PC-3 (cell line): Measurements from ENCODE around the gene FPR2. TPM values are rescaled to one million over a fixed set of nuclear protein-coding genes. Genes with fewer than 3 reads are reported as not detected.

ENCODE experiments used
- ATAC-seq: fragments of 200-7000 bp; cut with Tn5 transposase; 2 replicates; pipeline ENCODE4 v1.9.1; 2020; ENCODE audit warnings: mild to moderate bottlenecking, moderate library complexity
- BruUV-seq: library from RNA; stranded (reverse); fragments of 400-500 nt; replicated peaks from 2 replicates; lab custom pipeline; 2021; lab: Mats Ljungman, UMichigan
- CTCF ChIA-PET: fragments of 300-600 bp; sonication (Branson Sonifier 250); formaldehyde crosslinking; loops from one replicate; lab custom pipeline; 2022; ENCODE audit warnings: antibody characterized with exemption; lab: Charles Lee
- POLR2A ChIA-PET: fragments of 300-600 bp; sonication (Branson Sonifier 250); formaldehyde crosslinking; loops from one replicate; lab custom pipeline; 2022; ENCODE audit warnings: antibody characterized with exemption; ENCODE audit not compliant: unreplicated experiment; lab: Charles Lee
- DNase-seq: peaks from one replicate; pipeline ENCODE4 v3.0.0-alpha.2; 2015
- H2AFZ ChIP-seq: fragments of 300-600 bp; sonication (generic); 2 replicates; pipeline ENCODE4 v1.6.0; 2016; ENCODE audit warnings: antibody characterized with exemption, low read length
- H3F3A ChIP-seq: fragments of 300-600 bp; sonication (generic); one replicate; pipeline ENCODE4 v1.6.0; 2017; ENCODE audit warnings: antibody characterized with exemption, low read length, control low read depth, mild to moderate bottlenecking; ENCODE audit not compliant: unreplicated experiment
- H3K27ac ChIP-seq: fragments of 300-600 bp; sonication (generic); 2 replicates; pipeline ENCODE4 v1.5.1; 2016; ENCODE audit warnings: mild to moderate bottlenecking, low read length
- H3K27me3 ChIP-seq: fragments of 300-600 bp; sonication (generic); 2 replicates; pipeline ENCODE4 v1.6.1; 2016; ENCODE audit warnings: low read length, mixed read lengths
- H3K36me3 ChIP-seq: fragments of 300-600 bp; sonication (generic); 2 replicates; pipeline ENCODE4 v1.6.1; 2016; ENCODE audit warnings: low read depth, mixed run types, low read length, mixed read lengths
- H3K4me1 ChIP-seq: fragments of 300-600 bp; sonication (generic); 2 replicates; pipeline ENCODE4 v1.5.1; 2016; ENCODE audit warnings: low read length; ENCODE audit not compliant: insufficient read depth
- H3K4me2 ChIP-seq: fragments of 300-600 bp; sonication (generic); 2 replicates; pipeline ENCODE4 v1.6.0; 2016; ENCODE audit warnings: low read length
- H3K4me3 ChIP-seq: fragments of 300-600 bp; sonication (generic); 2 replicates; pipeline ENCODE4 v1.5.1; 2016; ENCODE audit warnings: mild to moderate bottlenecking, low read length, mixed read lengths
- H3K79me2 ChIP-seq: fragments of 300-600 bp; sonication (generic); 2 replicates; pipeline ENCODE4 v1.6.1; 2017; ENCODE audit warnings: low read length, mixed read lengths
- H3K9ac ChIP-seq: fragments of 300-600 bp; sonication (generic); 2 replicates; pipeline ENCODE4 v1.6.0; 2016; ENCODE audit warnings: mild to moderate bottlenecking, low read length
- H3K9me2 ChIP-seq: fragments of 300-600 bp; sonication (generic); replicated peaks from 2 replicates; pipeline ENCODE4 v1.6.1; 2016; ENCODE audit warnings: mixed run types, low read length, mixed read lengths
- H3K9me3 ChIP-seq: fragments of 300-600 bp; sonication (generic); 2 replicates; pipeline ENCODE4 v1.6.1; 2016; ENCODE audit warnings: low read length, mixed read lengths
- H4K20me1 ChIP-seq: fragments of 300-600 bp; sonication (generic); 2 replicates; pipeline ENCODE4 v1.6.1; 2016; ENCODE audit warnings: low read length, mixed read lengths
- CTCF ChIP-seq: fragments of 300-600 bp; sonication (generic); conservative IDR thresholded peaks from 2 replicates; pipeline ENCODE4 v1.5.1; 2017; ENCODE audit warnings: antibody characterized with exemption, low read depth, mild to moderate bottlenecking, low read length
- EZH2 ChIP-seq: fragments of 300-600 bp; sonication (generic); IDR thresholded peaks from one replicate; pipeline ENCODE4 v1.6.1; 2017; ENCODE audit warnings: antibody characterized with exemption, mild to moderate bottlenecking, low read length; ENCODE audit not compliant: unreplicated experiment
- EZH2phosphoT487 ChIP-seq: fragments of 300-600 bp; sonication (generic); IDR thresholded peaks from 2 replicates; pipeline ENCODE4 v1.6.1; 2018; ENCODE audit warnings: mild to moderate bottlenecking, antibody characterized with exemption, low read length, borderline replicate concordance
- intact Hi-C: fragments of 100-400 bp; cut with micrococcal nuclease; formaldehyde crosslinking; loops from 2 replicates; pipeline ENCODE4 v1.9.0; 2023
- total RNA-seq: library from RNA; depleted of rRNA; stranded (reverse); fragments of >200 nt; gene quantifications from 2 replicates; pipeline ENCODE4 v1.2.3, GENCODE V29; 2014

Gene FPR2
- total RNA-seq, 1 experiment from 2014 or later: not detected

GRCh38 chr19:51761696-51762095, 716 bp downstream of the FPR2 start:
- TF ChIP-seq EZH2 (no peak), EZH2phosphoT487 (no peak), CTCF (no peak)
- CTCF ChIA-PET: interaction anchor here (1.0 kb wide), 1 partner anchor 16 kb away, joined by 3 read pairs; no protein-coding TSS in a partner anchor
- H3K4me2 ChIP-seq: no peak overlapping the region
- no TSS peak for BruUV-seq
- no peak for DNase-seq
- H2AFZ ChIP-seq: no peak overlapping the region
- no peaks in the 10 kb centered on the region for H3K36me3 ChIP-seq
- no peaks in the 10 kb centered on the region for H3K9me2 ChIP-seq
- ATAC-seq: no peak
- H3K27ac ChIP-seq: no peak overlapping the region
- intact Hi-C loops: no loop called here
- peaks cover 37% of the 10 kb centered on the region for H3K27me3 ChIP-seq
- no peaks in the 10 kb centered on the region for H3F3A ChIP-seq
- no peaks in the 10 kb centered on the region for H3K4me1 ChIP-seq
- POLR2A ChIA-PET: no interaction called here
- no peak overlapping the region for H3K4me3 ChIP-seq
- H3K9ac ChIP-seq: no peak overlapping the region
- no peaks in the 10 kb centered on the region for H3K9me3 ChIP-seq
- H3K79me2 ChIP-seq: no peaks in the 10 kb centered on the region
- H4K20me1 ChIP-seq: no peaks in the 10 kb centered on the region

- H2AFZ ChIP-seq: no peak overlapping the region
- H3K27ac ChIP-seq: no peak overlapping the region
- H3K9ac ChIP-seq: no peak overlapping the region
- ATAC-seq: no peak
- CTCF ChIA-PET: no interaction called here
- no peaks in the 10 kb centered on the region for H4K20me1 ChIP-seq
- H3K36me3 ChIP-seq: no peaks in the 10 kb centered on the region
- H3F3A ChIP-seq: no peaks in the 10 kb centered on the region
- peaks cover 52% of the 10 kb centered on the region for H3K27me3 ChIP-seq
- TF ChIP-seq EZH2: no peak
- TF ChIP-seq CTCF: no peak
- TF ChIP-seq EZH2phosphoT487: no peak
- H3K9me2 ChIP-seq: no peaks in the 10 kb centered on the region
- H3K79me2 ChIP-seq: no peaks in the 10 kb centered on the region
- POLR2A ChIA-PET: no interaction called here
- intact Hi-C loops: no loop called here
- H3K4me3 ChIP-seq: no peak overlapping the region
- H3K4me2 ChIP-seq: no peak overlapping the region
- H3K4me1 ChIP-seq: no peaks in the 10 kb centered on the region
- no TSS peak for BruUV-seq
- H3K9me3 ChIP-seq: no peaks in the 10 kb centered on the region
- no peak for DNase-seq
Measured at GRCh38 chr19:51765086-51765485, 4.1 kb downstream of the FPR2 start.

- H3K4me3 ChIP-seq: no peak overlapping the region
- H3K9ac ChIP-seq: no peak overlapping the region
- H4K20me1 ChIP-seq: no peaks in the 10 kb centered on the region
- H3K4me1 ChIP-seq: no peaks in the 10 kb centered on the region
- no peak for DNase-seq
- BruUV-seq: no TSS peak
- H3K27me3 ChIP-seq: peaks cover 47% of the 10 kb centered on the region
- no peaks in the 10 kb centered on the region for H3F3A ChIP-seq
- ChIA-PET POLR2A (no interaction called here), CTCF (no interaction called here)
- H2AFZ ChIP-seq: no peak overlapping the region
- no peak for ATAC-seq
- no peaks in the 10 kb centered on the region for H3K9me2 ChIP-seq
- H3K4me2 ChIP-seq: no peak overlapping the region
- H3K79me2 ChIP-seq: no peaks in the 10 kb centered on the region
- H3K9me3 ChIP-seq: no peaks in the 10 kb centered on the region
- no peak overlapping the region for H3K27ac ChIP-seq
- intact Hi-C loops: no loop called here
- H3K36me3 ChIP-seq: no peaks in the 10 kb centered on the region
- no peak for TF ChIP-seq EZH2
- no peak for TF ChIP-seq CTCF
Measured at GRCh38 chr19:51766461-51766860, 5.5 kb downstream of the FPR2 start.
